IPS DF 19.7 (cell line): ENCODE data around the gene MTG2.
"Not testable (repeated sequence)": the region's sequence is repeated elsewhere in the genome, so short reads cannot be mapped to it uniquely, and the experiment has no call there.

Source experiments
- DNase-seq: peaks from one replicate; pipeline ENCODE4 v3.0.0-alpha.2; 2013; ENCODE audit warnings: low read depth, low spot score

The MTG2 gene

GRCh38 chr20:62146019-62146755 lies 36.6 kb upstream of the MTG2 start:
- no peak for DNase-seq

DNA sequence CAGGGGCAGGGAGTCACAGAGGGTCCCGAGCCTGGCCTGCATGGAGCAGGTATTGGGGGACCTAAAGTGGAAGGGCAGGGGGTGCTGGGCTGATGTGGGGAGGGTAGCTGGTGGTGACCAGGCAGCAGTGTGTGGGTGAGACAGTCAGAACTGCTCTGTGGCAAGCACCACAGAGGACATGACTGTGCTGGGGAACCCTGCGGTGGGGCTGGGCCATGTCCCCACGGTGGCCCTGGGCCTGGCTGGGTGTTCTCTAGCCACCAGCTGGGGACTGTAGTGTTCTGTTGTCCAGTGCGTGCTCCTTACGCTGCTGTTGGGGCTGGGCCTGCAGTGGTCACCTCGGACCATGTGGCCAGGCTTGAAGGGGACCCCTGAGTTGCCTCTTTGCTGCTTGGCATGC lies 35.7 kb upstream of the MTG2 start:
- no peak for DNase-seq

DNA sequence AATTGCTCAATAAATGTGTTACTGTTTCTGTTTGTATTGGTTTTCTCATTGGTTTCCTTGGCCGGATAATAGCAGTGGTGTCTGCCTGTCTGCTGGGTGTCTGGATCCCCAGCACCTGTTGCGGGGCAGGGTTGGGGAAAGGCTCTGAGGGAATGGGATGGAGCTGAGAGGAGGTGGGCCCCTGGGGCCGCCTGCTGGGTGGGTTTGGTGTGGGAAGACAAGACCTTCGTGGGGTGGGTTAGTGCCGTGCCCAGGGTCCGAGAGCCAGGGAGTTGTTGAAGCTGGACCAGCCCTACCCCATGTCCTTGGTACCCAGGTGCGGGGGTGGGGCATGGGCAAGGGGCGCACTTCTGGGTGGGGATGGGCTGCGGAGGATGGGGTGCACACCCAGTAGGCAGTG lies 35.3 kb upstream of the MTG2 start:
- no peak for DNase-seq

DNA sequence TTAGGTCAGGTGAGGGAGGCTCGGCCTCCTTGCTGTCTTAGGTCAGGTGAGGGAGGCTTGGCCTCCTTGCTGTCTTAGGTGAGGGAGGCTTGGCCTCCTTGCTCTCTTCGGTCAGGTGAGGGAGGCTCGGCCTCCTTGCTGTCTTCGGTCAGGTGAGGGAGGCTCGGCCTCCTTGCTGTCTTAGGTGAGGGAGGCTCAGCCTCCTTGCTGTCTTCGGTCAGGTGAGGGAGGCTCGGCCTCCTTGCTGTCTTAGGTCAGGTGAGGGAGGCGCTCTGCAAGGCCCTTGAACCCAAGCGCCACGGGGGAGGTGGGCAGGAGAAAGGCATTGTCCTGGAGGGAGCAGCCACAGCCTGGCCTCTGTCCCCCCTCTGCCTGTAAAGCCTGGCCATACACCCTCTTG lies 34.4 kb upstream of the MTG2 start:
- not testable (repeated sequence) for DNase-seq

DNA sequence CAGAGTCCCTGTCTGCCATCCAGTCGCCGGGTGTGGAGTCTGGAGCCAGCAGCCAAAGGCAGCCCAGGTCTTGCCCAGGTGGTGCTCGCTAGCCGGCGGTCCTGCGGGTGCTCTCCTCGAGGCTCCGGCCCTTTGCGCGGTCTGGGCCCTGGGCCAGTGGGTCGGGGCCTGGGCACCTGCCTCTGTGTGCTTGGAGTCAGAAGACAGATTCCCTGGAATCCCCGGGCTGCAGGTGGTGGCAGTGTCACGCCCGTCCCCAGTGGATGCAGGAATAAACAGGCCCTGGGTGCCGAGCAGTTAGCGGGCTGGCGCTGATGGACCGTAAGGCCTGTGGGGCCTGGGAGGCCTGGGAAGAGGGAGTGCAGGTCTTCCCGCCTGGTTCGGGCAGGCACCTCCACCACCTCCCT lies 33.9 kb upstream of the MTG2 start:
- no peak for DNase-seq

- DNase-seq = no peak
Observed at GRCh38 chr20:62149532-62150309, 33.1 kb upstream of the MTG2 start.

DNA sequence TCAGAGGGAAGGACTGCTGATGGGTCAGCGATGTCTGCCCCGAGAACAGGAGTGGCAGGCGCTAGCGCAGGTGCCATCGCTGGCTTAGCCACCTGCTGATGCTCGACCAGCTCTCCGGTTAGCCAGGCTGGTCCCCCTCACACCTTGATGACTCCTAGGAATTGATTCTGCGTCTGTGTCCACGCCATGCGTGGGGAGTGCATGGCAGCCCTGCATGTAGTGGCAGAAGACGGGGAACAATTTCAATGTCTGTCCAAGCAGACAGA lies 32.6 kb upstream of the MTG2 start:
- no peak for DNase-seq

- DNase-seq = no peak
Observed at GRCh38 chr20:62151225-62151624, 31.6 kb upstream of the MTG2 start.

GRCh38 chr20:62151835-62152364 lies 30.9 kb upstream of the MTG2 start:
- no peak for DNase-seq

GRCh38 chr20:62155428-62156253 lies 27.2 kb upstream of the MTG2 start:
- no peak for DNase-seq

DNA sequence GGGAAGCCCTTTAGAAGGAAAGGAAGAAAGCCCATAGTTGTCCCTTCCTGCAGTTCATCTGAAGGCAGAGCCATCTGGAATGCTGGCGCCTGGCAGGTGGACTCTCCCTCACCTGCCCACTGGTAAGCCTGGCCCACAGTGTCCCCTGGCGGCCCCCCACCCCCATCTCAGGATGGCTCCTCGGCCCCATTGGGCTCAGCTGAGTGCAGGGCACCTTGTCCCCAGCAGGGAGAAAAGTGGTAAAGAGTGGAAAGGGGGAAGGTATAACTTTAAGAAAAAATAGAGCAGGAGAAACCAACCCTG lies 26.6 kb upstream of the MTG2 start:
- DNase-seq = no peak

GRCh38 chr20:62156592-62157386 lies 26.0 kb upstream of the MTG2 start:
- no peak for DNase-seq

DNA sequence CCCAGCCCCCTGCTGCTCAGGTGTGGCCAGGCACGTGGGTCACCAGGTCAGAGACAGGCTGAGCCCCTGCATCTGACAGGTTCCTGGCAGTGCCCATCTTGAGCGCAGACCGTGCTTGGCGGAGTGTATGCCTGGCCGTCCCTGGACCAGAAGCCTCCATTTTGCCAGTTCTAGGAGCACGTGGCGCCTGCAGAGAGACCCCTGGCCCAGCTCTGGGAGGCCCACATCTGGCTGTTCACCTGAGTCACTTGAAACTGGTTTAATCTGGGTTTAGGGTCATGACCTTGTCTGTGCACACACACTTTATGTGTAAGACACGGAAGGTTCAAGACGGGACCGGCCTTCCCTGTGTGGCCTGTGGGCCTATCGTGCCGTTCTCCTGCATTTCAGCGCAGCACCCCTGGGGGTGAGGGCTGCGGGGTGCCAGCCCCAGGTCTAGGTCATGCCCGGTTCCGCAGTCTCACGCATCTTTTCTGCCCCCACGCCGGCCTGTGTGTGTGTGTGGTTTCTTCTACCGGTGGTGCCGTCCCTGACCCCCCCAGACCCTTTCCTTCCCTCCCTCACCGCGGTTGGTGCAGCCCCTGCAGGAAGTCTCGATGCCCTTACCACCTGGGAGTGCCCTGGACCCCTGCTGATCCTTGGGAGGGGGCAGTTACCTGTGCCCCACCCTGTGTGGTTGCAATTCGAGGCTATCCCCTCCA lies 25.3 kb upstream of the MTG2 start:
- DNase-seq = no peak

GRCh38 chr20:62158088-62158400 lies 24.8 kb upstream of the MTG2 start:
- DNase-seq = no peak

- no peak for DNase-seq
Observed at GRCh38 chr20:62158541-62158940, 24.3 kb upstream of the MTG2 start.

GRCh38 chr20:62159052-62159451 lies 23.8 kb upstream of the MTG2 start:
- DNase-seq = no peak

- DNase-seq = no peak
Observed at GRCh38 chr20:62159839-62160238, 23.0 kb upstream of the MTG2 start.

GRCh38 chr20:62160253-62160652 lies 22.6 kb upstream of the MTG2 start:
- no peak for DNase-seq

- DNase-seq = no peak
Observed at GRCh38 chr20:62160876-62161275, 22.0 kb upstream of the MTG2 start.

- DNase-seq = no peak
Observed at GRCh38 chr20:62161347-62161746, 21.5 kb upstream of the MTG2 start.

GRCh38 chr20:62162765-62163484 lies 19.9 kb upstream of the MTG2 start:
- DNase-seq = no peak
